Measurements from ENCODE around the gene HMX2.

HMX2 gene

DNA sequence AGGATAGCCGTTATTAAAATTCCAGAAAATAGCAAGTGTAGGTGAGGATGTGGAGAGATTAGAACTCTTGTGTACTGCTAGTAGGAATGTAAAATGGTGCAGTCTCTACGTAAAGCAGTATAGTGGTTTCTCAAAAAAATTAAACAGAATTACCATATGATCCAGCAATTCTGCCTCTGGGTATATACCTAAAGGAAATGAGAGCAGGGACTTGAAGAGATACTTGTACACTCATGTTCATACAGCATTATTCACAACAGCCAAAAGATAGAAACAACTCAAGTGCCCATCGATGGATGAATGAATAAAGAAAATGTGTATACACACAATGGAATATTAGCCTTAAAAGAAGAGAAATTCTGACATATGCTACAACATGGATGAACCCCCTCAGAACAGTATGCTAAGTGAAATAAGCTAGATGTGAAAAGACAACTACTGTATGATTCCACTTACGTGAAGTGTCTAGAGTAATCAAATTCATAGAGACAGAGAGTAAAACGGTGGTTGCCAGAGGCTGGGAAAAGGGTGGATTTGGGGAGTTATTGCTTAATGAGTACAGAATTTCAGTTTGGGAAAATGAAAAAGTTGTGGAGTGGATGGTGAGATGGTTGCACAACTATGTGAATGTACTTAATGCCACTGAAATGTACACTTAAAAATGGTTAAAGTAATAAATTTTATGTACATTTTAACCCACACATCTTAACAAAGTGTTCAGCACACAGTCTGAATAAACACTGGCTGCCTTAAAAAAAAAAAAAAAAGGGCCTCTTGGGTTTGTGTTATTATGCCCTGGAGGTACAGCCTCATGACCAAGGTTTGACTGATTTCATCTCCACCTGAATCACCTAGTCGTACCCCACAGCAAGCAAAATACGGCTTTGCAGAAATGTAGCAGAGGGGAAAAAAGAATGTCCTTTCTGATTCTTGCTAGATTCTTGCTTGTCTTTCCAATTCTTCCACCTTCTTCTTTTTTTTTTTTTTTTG, 32.5 kb downstream of the HMX2 start:
- no peak for DNase-seq (ENCODE audit: low read depth in 2 of 2)
- TF ChIP-seq, protein P1, sequence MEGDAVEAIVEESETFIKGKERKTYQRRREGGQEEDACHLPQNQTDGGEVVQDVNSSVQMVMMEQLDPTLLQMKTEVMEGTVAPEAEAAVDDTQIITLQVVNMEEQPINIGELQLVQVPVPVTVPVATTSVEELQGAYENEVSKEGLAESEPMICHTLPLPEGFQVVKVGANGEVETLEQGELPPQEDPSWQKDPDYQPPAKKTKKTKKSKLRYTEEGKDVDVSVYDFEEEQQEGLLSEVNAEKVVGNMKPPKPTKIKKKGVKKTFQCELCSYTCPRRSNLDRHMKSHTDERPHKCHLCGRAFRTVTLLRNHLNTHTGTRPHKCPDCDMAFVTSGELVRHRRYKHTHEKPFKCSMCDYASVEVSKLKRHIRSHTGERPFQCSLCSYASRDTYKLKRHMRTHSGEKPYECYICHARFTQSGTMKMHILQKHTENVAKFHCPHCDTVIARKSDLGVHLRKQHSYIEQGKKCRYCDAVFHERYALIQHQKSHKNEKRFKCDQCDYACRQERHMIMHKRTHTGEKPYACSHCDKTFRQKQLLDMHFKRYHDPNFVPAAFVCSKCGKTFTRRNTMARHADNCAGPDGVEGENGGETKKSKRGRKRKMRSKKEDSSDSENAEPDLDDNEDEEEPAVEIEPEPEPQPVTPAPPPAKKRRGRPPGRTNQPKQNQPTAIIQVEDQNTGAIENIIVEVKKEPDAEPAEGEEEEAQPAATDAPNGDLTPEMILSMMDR (IDR thresholded peaks at IDR 0.05; ENCODE audit: low read depth, low read length) = no peak
- H3K4me3 ChIP-seq (replicated peaks in 1 of 2; ENCODE audit: low read depth in 2 of 2, low read length in 2 of 2) = no peak overlapping the region

DNA sequence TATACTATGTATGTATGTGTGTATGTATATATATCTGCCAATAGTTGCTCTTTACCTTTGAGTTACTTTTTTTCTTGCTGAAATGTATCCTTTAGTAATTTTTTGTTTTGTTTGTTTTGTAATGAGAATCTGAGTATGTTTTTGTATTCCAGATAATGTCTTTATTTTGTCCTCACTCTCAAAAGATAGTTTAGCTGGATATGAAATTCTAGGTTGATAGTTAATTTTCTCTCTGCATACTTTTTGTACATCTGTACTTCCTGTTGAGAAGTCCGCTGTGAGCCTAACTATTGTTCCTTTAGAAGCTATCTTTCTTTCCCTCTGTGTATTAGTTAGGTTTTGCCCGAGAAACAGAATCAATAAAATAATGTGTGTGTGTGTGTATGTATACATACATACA, 35.8 kb downstream of the HMX2 start:
- TF ChIP-seq, protein P1 (IDR thresholded peaks at IDR 0.05; ENCODE audit: low read depth, low read length) = no peak
- no peak for DNase-seq (ENCODE audit: low read depth in 2 of 2)
- H3K4me3 ChIP-seq (replicated peaks in 1 of 2; ENCODE audit: low read depth in 2 of 2, low read length in 2 of 2) = no peak overlapping the region

DNA sequence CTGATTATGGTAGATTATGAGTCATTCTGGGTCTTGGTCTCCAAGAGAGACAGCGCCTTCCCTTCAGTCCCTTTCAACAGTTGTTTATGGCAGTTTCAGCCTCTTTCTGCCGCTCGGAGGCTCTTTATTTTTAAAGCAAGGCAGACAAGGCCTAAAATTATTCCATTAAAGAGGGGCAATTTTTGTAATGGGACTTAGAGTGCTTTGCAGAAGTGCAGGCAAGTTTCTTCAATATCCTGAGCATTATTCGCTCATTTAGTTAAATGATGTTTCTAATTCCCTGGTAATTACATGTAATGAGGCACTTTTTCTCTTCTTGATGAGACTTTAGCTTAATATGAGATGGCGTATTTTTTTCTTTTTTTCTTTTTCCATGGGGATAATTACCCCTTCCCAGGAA, 39.8 kb downstream of the HMX2 start:
- TF ChIP-seq, protein P1 (IDR thresholded peaks at IDR 0.05; ENCODE audit: low read depth, low read length) = no peak
- no peak for DNase-seq (ENCODE audit: low read depth in 2 of 2)
- H3K4me3 ChIP-seq (replicated peaks in 1 of 2; ENCODE audit: low read depth in 2 of 2, low read length in 2 of 2) = no peak overlapping the region

DNA sequence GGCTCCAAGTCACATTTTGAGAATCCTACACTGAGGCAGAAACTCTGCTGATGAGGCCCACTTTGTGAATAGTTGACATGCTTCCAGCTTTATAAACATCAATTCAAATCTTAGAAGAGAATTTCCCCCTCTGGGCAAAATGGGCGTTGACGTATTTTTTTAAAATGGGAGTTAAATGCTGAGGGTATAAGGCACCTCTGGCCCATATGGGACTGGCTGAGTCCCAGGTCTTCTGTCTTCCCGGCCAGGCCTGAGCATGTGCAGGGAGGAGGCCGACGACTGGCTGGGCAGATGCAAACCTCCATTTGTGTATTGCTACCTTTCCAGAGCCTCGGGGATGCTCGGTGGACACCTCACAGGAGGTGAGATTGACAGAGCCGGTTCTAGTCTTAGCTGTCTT, 44.0 kb downstream of the HMX2 start:
- no peak overlapping the region for H3K4me3 ChIP-seq (replicated peaks in 1 of 2; ENCODE audit: low read depth in 2 of 2, low read length in 2 of 2)
- no peak for DNase-seq (ENCODE audit: low read depth in 2 of 2)
- TF ChIP-seq, protein P1 (IDR thresholded peaks at IDR 0.05; ENCODE audit: low read depth, low read length) = no peak

DNA sequence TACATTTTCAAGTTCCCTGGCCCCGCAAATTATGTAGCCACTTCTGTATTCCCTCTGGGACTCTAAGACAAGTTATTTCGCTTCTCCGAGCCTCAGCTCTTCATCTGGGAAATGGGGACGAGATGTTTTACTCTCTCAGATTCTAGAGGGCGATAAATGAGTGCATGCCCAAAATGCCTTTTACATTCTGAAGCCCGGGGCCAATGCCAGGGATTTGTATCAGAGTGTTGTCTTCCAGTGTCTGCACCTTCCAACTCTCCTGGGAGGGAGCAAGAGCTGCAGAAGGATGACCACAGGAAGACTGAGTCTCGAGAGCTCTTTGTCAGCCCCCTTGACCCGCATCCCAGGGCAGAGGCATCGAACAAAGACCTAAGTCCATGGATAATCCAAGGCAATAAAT, 46.1 kb downstream of the HMX2 start:
- no peak overlapping the region for H3K4me3 ChIP-seq (replicated peaks in 1 of 2; ENCODE audit: low read depth in 2 of 2, low read length in 2 of 2)
- no peak for DNase-seq (ENCODE audit: low read depth in 2 of 2)
- TF ChIP-seq, protein P1 (IDR thresholded peaks at IDR 0.05; ENCODE audit: low read depth, low read length) = no peak
